PC-9 (cell line): ENCODE results near the gene SLC9A9.

Experiments
- EZH2 ChIP-seq: fragments of 200-600 bp; sonication (generic); IDR thresholded peaks from 2 replicates; pipeline ENCODE4 v1.8.0; 2017; ENCODE audit warnings: antibody characterized with exemption, low read depth
- TF ChIP-seq, protein P1 (sequence below): fragments of 200-600 bp; sonication (generic); conservative IDR thresholded peaks from 2 replicates; pipeline ENCODE4 v1.6.1; 2017; ENCODE audit warnings: mixed run types, antibody characterized with exemption, mild to moderate bottlenecking, moderate library complexity

DNA sequence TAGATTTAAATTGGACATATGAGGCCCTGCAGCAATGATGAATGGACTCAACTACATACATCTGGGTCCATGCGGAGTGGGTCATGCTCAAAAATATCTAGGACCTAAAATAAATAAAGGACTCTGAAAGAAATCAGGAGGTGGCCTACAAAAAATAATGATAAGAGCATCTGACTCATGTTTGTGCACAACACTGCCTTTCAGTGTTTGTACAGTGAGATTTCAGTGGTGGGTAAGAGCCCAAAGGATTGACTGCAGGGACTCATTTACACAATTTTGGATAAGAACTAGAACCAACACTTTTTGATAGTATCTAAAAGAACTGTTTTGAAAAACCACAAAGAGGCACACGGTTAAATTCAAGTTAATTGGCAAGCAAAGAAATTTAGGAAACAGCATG is 285.5 kb downstream of the SLC9A9 start:
- TF ChIP-seq, protein P1, sequence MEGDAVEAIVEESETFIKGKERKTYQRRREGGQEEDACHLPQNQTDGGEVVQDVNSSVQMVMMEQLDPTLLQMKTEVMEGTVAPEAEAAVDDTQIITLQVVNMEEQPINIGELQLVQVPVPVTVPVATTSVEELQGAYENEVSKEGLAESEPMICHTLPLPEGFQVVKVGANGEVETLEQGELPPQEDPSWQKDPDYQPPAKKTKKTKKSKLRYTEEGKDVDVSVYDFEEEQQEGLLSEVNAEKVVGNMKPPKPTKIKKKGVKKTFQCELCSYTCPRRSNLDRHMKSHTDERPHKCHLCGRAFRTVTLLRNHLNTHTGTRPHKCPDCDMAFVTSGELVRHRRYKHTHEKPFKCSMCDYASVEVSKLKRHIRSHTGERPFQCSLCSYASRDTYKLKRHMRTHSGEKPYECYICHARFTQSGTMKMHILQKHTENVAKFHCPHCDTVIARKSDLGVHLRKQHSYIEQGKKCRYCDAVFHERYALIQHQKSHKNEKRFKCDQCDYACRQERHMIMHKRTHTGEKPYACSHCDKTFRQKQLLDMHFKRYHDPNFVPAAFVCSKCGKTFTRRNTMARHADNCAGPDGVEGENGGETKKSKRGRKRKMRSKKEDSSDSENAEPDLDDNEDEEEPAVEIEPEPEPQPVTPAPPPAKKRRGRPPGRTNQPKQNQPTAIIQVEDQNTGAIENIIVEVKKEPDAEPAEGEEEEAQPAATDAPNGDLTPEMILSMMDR = no peak
- no peak for TF ChIP-seq EZH2
